Activated naive CD8-positive, alpha-beta T cell treated with anti-CD3 and anti-CD28 coated beads, Interleukin-2, amount 50 U/mL, for 24 hours (primary cell): Measurements from ENCODE around the gene PEAK1.

Experiments
- ATAC-seq: fragments of 150-1000 bp; cut with Tn5 transposase; one replicate; pipeline ENCODE4 v1.10.0; 2021
- DNase-seq: peaks from one replicate; pipeline ENCODE4 v3.0.0; 2021
- H3K27ac Mint-ChIP-seq: one replicate; pipeline ENCODE4 v1.8.0; 2021; ENCODE audit warnings: mild to moderate bottlenecking, mixed read lengths
- H3K27me3 Mint-ChIP-seq: one replicate; pipeline ENCODE4 v1.8.0; 2021; ENCODE audit warnings: mixed read lengths
- H3K36me3 Mint-ChIP-seq: one replicate; pipeline ENCODE4 v1.8.0; 2021; ENCODE audit warnings: low read depth, mixed read lengths
- H3K4me1 Mint-ChIP-seq: one replicate; pipeline ENCODE4 v1.8.0; 2021; ENCODE audit warnings: mixed read lengths
- H3K4me3 Mint-ChIP-seq: one replicate; pipeline ENCODE4 v1.8.0; 2021; ENCODE audit warnings: mild to moderate bottlenecking, moderate library complexity, mixed read lengths
- H3K9me3 Mint-ChIP-seq: one replicate; pipeline ENCODE4 v1.8.0; 2021; ENCODE audit warnings: mixed read lengths

The PEAK1 gene

GRCh38 chr15:77437264-77437663 is 17.4 kb upstream of the PEAK1 start:
- Mint-ChIP-seq H3K4me3 (peak overlapping the region; percentile 9), H3K4me1 (peaks cover 33% of the 10 kb centered on the region), H3K27me3 (no peaks in the 10 kb centered on the region), H3K9me3 (no peaks in the 10 kb centered on the region), H3K36me3 (peaks cover 3% of the 10 kb centered on the region), H3K27ac (no peak overlapping the region)
- DNase-seq (no peak), ATAC-seq (no peak)

GRCh38 chr15:77436822-77437221 is 16.9 kb upstream of the PEAK1 start:
- peaks cover 3% of the 10 kb centered on the region for H3K36me3 Mint-ChIP-seq
- no peaks in the 10 kb centered on the region for H3K9me3 Mint-ChIP-seq
- no peak overlapping the region for H3K4me3 Mint-ChIP-seq
- H3K27me3 Mint-ChIP-seq = no peaks in the 10 kb centered on the region
- ATAC-seq (no peak), DNase-seq (no peak)
- peak overlapping the region; percentile 20 for H3K27ac Mint-ChIP-seq
- peaks cover 33% of the 10 kb centered on the region for H3K4me1 Mint-ChIP-seq

- Mint-ChIP-seq H3K4me1 (peaks cover 36% of the 10 kb centered on the region), H3K27ac (no peak overlapping the region), H3K9me3 (no peaks in the 10 kb centered on the region), H3K36me3 (peaks cover 2% of the 10 kb centered on the region), H3K4me3 (no peak overlapping the region), H3K27me3 (no peaks in the 10 kb centered on the region)
- ATAC-seq = no peak
- no peak for DNase-seq
These were observed 10.7 kb upstream of the PEAK1 start for GRCh38 chr15:77430652-77431051.

- no peak overlapping the region for H3K27ac Mint-ChIP-seq
- H3K36me3 Mint-ChIP-seq = peaks cover 2% of the 10 kb centered on the region
- ATAC-seq (peak; percentile 20), DNase-seq (no peak)
- no peaks in the 10 kb centered on the region for H3K27me3 Mint-ChIP-seq
- peaks cover 35% of the 10 kb centered on the region for H3K4me1 Mint-ChIP-seq
- H3K9me3 Mint-ChIP-seq = no peaks in the 10 kb centered on the region
- H3K4me3 Mint-ChIP-seq = no peak overlapping the region
These were observed 10.3 kb upstream of the PEAK1 start for GRCh38 chr15:77430213-77430612.

- H3K4me3 Mint-ChIP-seq = no peak overlapping the region
- no peak for DNase-seq
These were observed 7.0 kb upstream of the PEAK1 start for GRCh38 chr15:77426871-77427270.

GRCh38 chr15:77426377-77426776 is 6.5 kb upstream of the PEAK1 start:
- H3K36me3 Mint-ChIP-seq = peaks cover 2% of the 10 kb centered on the region
- DNase-seq (no peak), ATAC-seq (no peak)
- no peaks in the 10 kb centered on the region for H3K27me3 Mint-ChIP-seq
- no peaks in the 10 kb centered on the region for H3K9me3 Mint-ChIP-seq
- H3K4me1 Mint-ChIP-seq = peaks cover 64% of the 10 kb centered on the region
- H3K4me3 Mint-ChIP-seq = no peak overlapping the region
- H3K27ac Mint-ChIP-seq = no peak overlapping the region

More at GRCh38 chr15:77426871-77427270, 7.0 kb upstream of the PEAK1 start:
- Mint-ChIP-seq H3K27ac (no peak overlapping the region), H3K9me3 (no peaks in the 10 kb centered on the region), H3K36me3 (peaks cover 2% of the 10 kb centered on the region), H3K4me1 (peaks cover 59% of the 10 kb centered on the region), H3K27me3 (no peaks in the 10 kb centered on the region)
- no peak for ATAC-seq

GRCh38 chr15:77425104-77425503 is 5.2 kb upstream of the PEAK1 start:
- H3K4me3 Mint-ChIP-seq = no peak overlapping the region
- DNase-seq (no peak), ATAC-seq (no peak)
- no peaks in the 10 kb centered on the region for H3K9me3 Mint-ChIP-seq
- no peaks in the 10 kb centered on the region for H3K27me3 Mint-ChIP-seq
- H3K36me3 Mint-ChIP-seq = no peaks in the 10 kb centered on the region
- H3K4me1 Mint-ChIP-seq = peaks cover 60% of the 10 kb centered on the region
- H3K27ac Mint-ChIP-seq = no peak overlapping the region

GRCh38 chr15:77421370-77421700 is 1.4 kb upstream of the PEAK1 start:
- Mint-ChIP-seq H3K36me3 (peaks cover 3% of the 10 kb centered on the region), H3K4me3 (peak overlapping the region; percentile 94), H3K4me1 (peaks cover 63% of the 10 kb centered on the region), H3K27me3 (no peaks in the 10 kb centered on the region), H3K9me3 (no peaks in the 10 kb centered on the region), H3K27ac (peak overlapping the region; percentile 97)
- DNase-seq = peak; percentile 14
- ATAC-seq = no peak

- Mint-ChIP-seq H3K4me3 (peak within 1 kb of the TSS; percentile 94), H3K36me3 (peaks cover 3% of the 10 kb centered on the region), H3K9me3 (no peaks in the 10 kb centered on the region), H3K27me3 (no peaks in the 10 kb centered on the region), H3K4me1 (peaks cover 59% of the 10 kb centered on the region), H3K27ac (peak within 1 kb of the TSS; percentile 97)
- peak; percentile 34 for ATAC-seq
- DNase-seq = peak; percentile 76
These were observed 886 bp upstream of the PEAK1 start, which contains the start of gene HMG20A for GRCh38 chr15:77420610-77421369. Gene HMG20A, plus strand, starts transcription at chr15:77420888. Its CDS starts 37,520 bp downstream, at chr15:77458408.

- peak; percentile 8 for ATAC-seq
These were observed 703 bp downstream of the PEAK1 start for GRCh38 chr15:77418966-77419835.

GRCh38 chr15:77418391-77418965 is 1.4 kb downstream of the PEAK1 start:
- H3K9me3 Mint-ChIP-seq = no peaks in the 10 kb centered on the region
- H3K27ac Mint-ChIP-seq = peak overlapping the region; percentile 94
- DNase-seq (no peak), ATAC-seq (no peak)
- H3K27me3 Mint-ChIP-seq = no peaks in the 10 kb centered on the region
- peak overlapping the region; percentile 96 for H3K4me3 Mint-ChIP-seq
- H3K4me1 Mint-ChIP-seq = peaks cover 44% of the 10 kb centered on the region
- H3K36me3 Mint-ChIP-seq = peaks cover 3% of the 10 kb centered on the region

More at GRCh38 chr15:77418966-77419835, 703 bp downstream of the PEAK1 start:
- Mint-ChIP-seq H3K36me3 (peaks cover 3% of the 10 kb centered on the region), H3K27me3 (no peaks in the 10 kb centered on the region), H3K27ac (peak overlapping the region; percentile 94), H3K4me1 (peaks cover 50% of the 10 kb centered on the region), H3K4me3 (peak overlapping the region; percentile 96), H3K9me3 (no peaks in the 10 kb centered on the region)
- peak; percentile 65 for DNase-seq

- peak overlapping the region; percentile 96 for H3K4me3 Mint-ChIP-seq
- H3K27me3 Mint-ChIP-seq = no peaks in the 10 kb centered on the region
- ATAC-seq = no peak
- H3K27ac Mint-ChIP-seq = no peak overlapping the region
- peaks cover 37% of the 10 kb centered on the region for H3K4me1 Mint-ChIP-seq
- H3K9me3 Mint-ChIP-seq = no peaks in the 10 kb centered on the region
- peaks cover 3% of the 10 kb centered on the region for H3K36me3 Mint-ChIP-seq
- no peak for DNase-seq
These were observed 2.3 kb downstream of the PEAK1 start for GRCh38 chr15:77417602-77418001.

- Mint-ChIP-seq H3K9me3 (no peaks in the 10 kb centered on the region), H3K4me1 (peaks cover 35% of the 10 kb centered on the region), H3K36me3 (peaks cover 5% of the 10 kb centered on the region), H3K4me3 (no peak overlapping the region), H3K27ac (no peak overlapping the region), H3K27me3 (no peaks in the 10 kb centered on the region)
- no peak for ATAC-seq
- no peak for DNase-seq
These were observed 3.0 kb downstream of the PEAK1 start for GRCh38 chr15:77416954-77417353.

- DNase-seq (no peak), ATAC-seq (no peak)
- Mint-ChIP-seq H3K9me3 (no peaks in the 10 kb centered on the region), H3K27me3 (no peaks in the 10 kb centered on the region), H3K27ac (no peak overlapping the region), H3K4me3 (no peak overlapping the region), H3K4me1 (peaks cover 27% of the 10 kb centered on the region), H3K36me3 (peaks cover 5% of the 10 kb centered on the region)
These were observed 3.8 kb downstream of the PEAK1 start for GRCh38 chr15:77416148-77416455.
